PC-9 (cell line): ENCODE measurements around the gene SESN1.

Experiments
- CTCF ChIP-seq: fragments of 200-600 bp; sonication (generic); conservative IDR thresholded peaks from 2 replicates; pipeline ENCODE4 v1.6.1; 2017; ENCODE audit warnings: mixed run types, antibody characterized with exemption, mild to moderate bottlenecking, moderate library complexity
- EZH2 ChIP-seq: fragments of 200-600 bp; sonication (generic); IDR thresholded peaks from 2 replicates; pipeline ENCODE4 v1.8.0; 2017; ENCODE audit warnings: antibody characterized with exemption, low read depth

DNA sequence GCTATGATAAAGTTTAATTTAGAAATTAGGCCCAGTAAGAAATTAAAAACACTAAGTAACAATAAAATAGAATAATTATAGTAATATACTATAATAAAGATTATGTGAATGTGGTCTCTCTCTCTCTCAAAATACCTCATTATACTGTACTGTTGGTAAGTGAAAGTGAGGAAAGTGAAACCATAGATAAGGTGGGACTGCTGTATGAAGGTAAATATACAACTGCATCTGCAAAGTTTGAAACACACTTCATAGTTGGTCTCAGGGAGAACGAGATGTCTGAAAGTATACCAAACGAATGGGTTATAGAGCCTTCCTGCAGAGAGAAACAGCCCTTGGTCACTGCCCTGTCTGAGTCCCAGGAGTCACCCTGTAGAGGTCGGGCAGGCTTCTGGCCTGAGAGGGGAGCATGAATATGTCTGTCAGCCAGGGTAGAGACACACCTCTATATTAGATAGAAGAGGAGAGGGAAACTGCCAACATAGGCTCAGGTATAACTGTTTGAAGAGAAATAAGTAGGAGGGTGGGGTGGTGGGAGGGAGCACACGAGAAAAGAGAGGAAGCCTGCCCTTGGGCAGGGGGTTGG, 31.8 kb downstream of the SESN1 start:
- TF ChIP-seq CTCF (no peak), EZH2 (no peak)
